Activated CD4-positive, alpha-beta memory T cell treated with anti-CD3 and anti-CD28 coated beads, Interleukin-2, amount 10 ng/mL, durations not matched to agents 7 days and 5 days (primary cell): ENCODE measurements around the gene FAM72D. TPM values are rescaled to one million over a fixed set of nuclear protein-coding genes. Genes with fewer than 3 reads are reported as not detected.
"Not testable (repeated sequence)": the region's sequence is repeated elsewhere in the genome, so short reads cannot be mapped to it uniquely, and the experiment has no call there.

ENCODE experiments used
- CTCF ChIA-PET: fragments of 350-600 bp; sonication (Branson Sonifier 250); formaldehyde crosslinking; loops from one replicate; lab custom pipeline; 2021; ENCODE audit warnings: antibody characterized with exemption, inconsistent platforms; lab: Charles Lee
- POLR2A ChIA-PET: fragments of 350-600 bp; sonication (Branson Sonifier 250); formaldehyde crosslinking; loops from one replicate; lab custom pipeline; 2021; ENCODE audit warnings: antibody characterized with exemption; lab: Charles Lee
- DNase-seq: peaks from one replicate; pipeline ENCODE4 v3.0.0-alpha.2; 2020
- H3K27ac Mint-ChIP-seq: one replicate; pipeline ENCODE4 v1.8.0; 2021; ENCODE audit warnings: mild to moderate bottlenecking, mixed read lengths
- H3K27me3 Mint-ChIP-seq: one replicate; pipeline ENCODE4 v1.8.0; 2021; ENCODE audit warnings: mixed read lengths
- H3K36me3 Mint-ChIP-seq: one replicate; pipeline ENCODE4 v1.8.0; 2021; ENCODE audit warnings: low read depth, mixed read lengths
- H3K4me1 Mint-ChIP-seq: one replicate; pipeline ENCODE4 v1.8.0; 2021; ENCODE audit warnings: mixed read lengths
- H3K4me3 Mint-ChIP-seq: one replicate; pipeline ENCODE4 v1.8.0; 2021; ENCODE audit warnings: mild to moderate bottlenecking, mixed read lengths
- H3K9me3 Mint-ChIP-seq: one replicate; pipeline ENCODE4 v1.8.0; 2021; ENCODE audit warnings: mixed read lengths
- total RNA-seq, 2 experiments: library from RNA; stranded (reverse); gene quantifications; one replicate each; pipeline ENCODE4 v1.2.3, GENCODE V29; 2021

The FAM72D gene
- total RNA-seq, 2 experiments from 2014 or later, result 18.2 to 19.6 TPM

GRCh38 chr1:145147172-145147571 lies 51.4 kb downstream of the FAM72D start:
- H3K9me3 Mint-ChIP-seq, DNase-seq, H3K4me1 Mint-ChIP-seq, H3K27me3 Mint-ChIP-seq, CTCF ChIA-PET, H3K4me3 Mint-ChIP-seq, H3K27ac Mint-ChIP-seq, H3K36me3 Mint-ChIP-seq, POLR2A ChIA-PET: not testable (repeated sequence)

DNA sequence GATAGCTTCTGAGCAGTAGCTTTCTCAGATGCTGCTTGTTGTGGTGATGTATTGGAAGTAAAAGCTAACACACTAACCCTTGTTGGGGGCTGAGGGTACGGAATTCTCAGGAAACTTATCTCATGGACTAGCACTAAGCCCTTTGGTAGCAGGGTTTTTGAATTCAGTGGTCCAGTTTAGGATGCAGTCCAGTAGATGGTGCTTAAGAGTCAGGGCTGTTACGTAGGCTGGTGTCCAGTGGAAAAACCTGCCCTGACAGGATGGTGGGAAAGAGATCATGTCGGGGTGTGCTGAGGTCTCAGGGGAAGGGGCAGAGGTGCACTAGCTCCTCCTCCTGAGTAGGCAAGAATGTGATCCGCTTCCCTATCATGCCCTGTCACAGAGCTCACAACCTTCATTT lies 59.6 kb downstream of the FAM72D start:
- CTCF ChIA-PET, result not testable (repeated sequence)

DNA sequence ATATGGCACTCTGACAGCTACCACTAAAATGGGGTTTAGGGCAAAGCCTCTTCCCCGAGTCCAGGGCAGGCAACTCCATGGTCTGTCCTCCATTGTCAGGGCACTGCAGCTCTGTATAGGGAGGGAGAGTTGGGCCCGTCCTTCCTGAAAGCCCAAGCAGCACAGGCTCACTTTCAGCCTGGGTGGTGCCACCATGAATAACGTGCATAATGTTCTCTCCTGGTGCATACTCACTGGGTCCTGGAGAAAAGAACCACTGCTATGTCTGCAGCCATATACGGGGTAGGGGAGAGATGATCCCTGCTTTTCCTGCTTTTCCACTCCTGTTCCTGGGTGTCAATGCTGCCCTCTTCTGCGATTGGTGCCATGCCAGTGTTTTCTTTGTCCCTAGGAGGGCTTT lies 60.1 kb downstream of the FAM72D start:
- H3K4me1 Mint-ChIP-seq, POLR2A ChIA-PET, H3K27ac Mint-ChIP-seq, H3K9me3 Mint-ChIP-seq, H3K27me3 Mint-ChIP-seq, CTCF ChIA-PET, H3K4me3 Mint-ChIP-seq, H3K36me3 Mint-ChIP-seq, DNase-seq: not testable (repeated sequence)

More for the DNA sequence above, 59.6 kb downstream of the FAM72D start:
- H3K27me3 Mint-ChIP-seq, H3K4me1 Mint-ChIP-seq, DNase-seq, POLR2A ChIA-PET, H3K4me3 Mint-ChIP-seq, H3K9me3 Mint-ChIP-seq, H3K36me3 Mint-ChIP-seq, H3K27ac Mint-ChIP-seq: not testable (repeated sequence)

DNA sequence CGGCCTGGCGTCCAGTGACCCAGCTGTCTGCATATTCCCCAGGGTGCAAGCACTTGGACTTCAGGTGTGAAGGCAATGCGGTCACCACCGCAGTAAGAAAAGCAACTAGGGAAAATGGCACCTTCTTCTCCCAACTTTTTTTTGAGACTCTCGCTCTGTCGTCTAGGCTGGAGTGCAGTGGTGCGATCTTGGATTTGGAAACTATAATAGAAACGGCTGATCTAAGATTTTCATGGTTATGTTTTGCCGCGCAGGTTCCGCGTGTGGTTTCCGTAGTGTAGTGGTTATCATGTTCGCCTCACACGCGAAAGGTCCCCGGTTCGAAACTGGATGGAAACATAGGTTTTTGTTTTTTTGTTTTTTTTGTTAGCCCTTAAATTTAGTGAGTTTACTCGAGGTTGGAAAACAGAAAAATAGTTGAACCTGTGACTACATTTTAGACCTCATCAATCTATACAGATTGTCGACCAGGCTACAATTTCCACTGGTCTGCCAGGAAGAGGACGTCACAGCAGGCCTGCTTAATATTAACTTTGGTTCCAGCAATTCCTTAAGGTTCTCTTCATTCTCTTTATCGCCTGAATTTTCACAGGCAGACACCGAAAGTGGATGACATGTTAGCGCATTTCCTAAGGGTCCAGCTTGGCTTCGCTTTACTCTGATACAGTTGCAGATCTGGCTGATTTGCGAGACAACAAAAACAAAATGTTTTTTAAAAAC lies 61.3 kb downstream of the FAM72D start:
- POLR2A ChIA-PET, H3K36me3 Mint-ChIP-seq, H3K27me3 Mint-ChIP-seq, CTCF ChIA-PET, H3K9me3 Mint-ChIP-seq, H3K4me1 Mint-ChIP-seq: not testable (repeated sequence)
- Mint-ChIP-seq H3K4me3 (peak overlapping the region; percentile 54), H3K27ac (peak overlapping the region; percentile 47)
- DNase-seq, result peak; percentile 53

GRCh38 chr1:145157715-145158114 lies 61.9 kb downstream of the FAM72D start:
- H3K27me3 Mint-ChIP-seq, H3K4me1 Mint-ChIP-seq, POLR2A ChIA-PET, DNase-seq, H3K27ac Mint-ChIP-seq, H3K36me3 Mint-ChIP-seq, CTCF ChIA-PET, H3K9me3 Mint-ChIP-seq, H3K4me3 Mint-ChIP-seq: not testable (repeated sequence)

GRCh38 chr1:145161046-145161752 lies 65.4 kb downstream of the FAM72D start:
- H3K27me3 Mint-ChIP-seq, DNase-seq, H3K27ac Mint-ChIP-seq, H3K4me3 Mint-ChIP-seq, POLR2A ChIA-PET, H3K9me3 Mint-ChIP-seq, CTCF ChIA-PET, H3K4me1 Mint-ChIP-seq, H3K36me3 Mint-ChIP-seq: not testable (repeated sequence)

Other genes starting within 250 kb of the FAM72D start
- gene SRGAP2B, start 646 bp upstream of the FAM72D start, total RNA-seq, result 10 to 100 TPM; 39.3 to 43.8 TPM
- not detected for gene PPIAL4D, start 146.2 kb downstream of the FAM72D start, total RNA-seq